Spleen (tissue), 11 donors: ENCODE measurements around the gene CNNM1. TPM values are rescaled to one million over a fixed set of nuclear protein-coding genes. Genes with fewer than 3 reads are reported as not detected.

Source experiments
- DNase-seq: peaks from one replicate; pipeline ENCODE4 v3.0.0-alpha.2; 2020
- H3K27ac ChIP-seq, 8 donors: fragments of 200-600 bp; sonication (generic) in 7 of 8; 1 replicate in 4 of 8; 2 replicates in 4 of 8; pipeline versions ENCODE4 v1.5.0 to v1.8.0; 2016 to 2021; ENCODE audit warnings: inconsistent platforms in 4 of 8, mild to moderate bottlenecking in 4 of 8, moderate library complexity in 1 of 8
- H3K27me3 ChIP-seq, 7 donors: fragments of 200-600 bp; sonication (generic) in 6 of 7; replicated peaks in 1 of 7; 1 replicate in 4 of 7; 2 replicates in 3 of 7; pipeline versions ENCODE4 v1.5.0 to v1.8.0; 2016 to 2021; ENCODE audit warnings: inconsistent platforms in 3 of 7, mild to moderate bottlenecking in 1 of 7
- H3K36me3 ChIP-seq, 6 donors: fragments of 200-600 bp; sonication (generic) in 5 of 6; 1 replicate in 4 of 6; 2 replicates in 2 of 6; pipeline versions ENCODE4 v1.5.0 to v1.8.0; 2016 to 2021; ENCODE audit warnings: inconsistent platforms in 2 of 6
- H3K4me1 ChIP-seq, 6 donors: fragments of 200-600 bp; sonication (generic) in 5 of 6; 1 replicate in 3 of 6; 2 replicates in 3 of 6; pipeline versions ENCODE4 v1.5.0 to v1.8.0; 2016 to 2021; ENCODE audit warnings: inconsistent platforms in 3 of 6
- H3K4me3 ChIP-seq, 8 donors: fragments of 200-600 bp; sonication (generic) in 7 of 8; 1 replicate in 4 of 8; 2 replicates in 4 of 8; pipeline versions ENCODE4 v1.5.0 to v1.8.0; 2016 to 2021; ENCODE audit warnings: inconsistent platforms in 4 of 8, mild to moderate bottlenecking in 4 of 8, moderate library complexity in 2 of 8
- H3K9me3 ChIP-seq, 8 donors: fragments of 200-600 bp; sonication (generic) in 7 of 8; 1 replicate in 4 of 8; 2 replicates in 4 of 8; pipeline versions ENCODE4 v1.5.0 to v1.8.0; 2016 to 2021; ENCODE audit warnings: inconsistent platforms in 4 of 8
- POLR2A ChIP-seq, 3 donors: fragments of 450-650 bp; IDR thresholded peaks; one replicate each; pipeline ENCODE4 v1.5.1; 2017; ENCODE audit warnings: antibody characterized with exemption in 3 of 3, mild to moderate bottlenecking in 1 of 3
- POLR2AphosphoS5 ChIP-seq, 3 donors: sonication (generic); formaldehyde crosslinking; IDR thresholded peaks; one replicate each; pipeline ENCODE4 v1.5.1; 2017; ENCODE audit warnings: antibody characterized with exemption in 3 of 3
- WGBS, 5 donors: extraction: QIAGEN DNeasy Blood & Tissue Kit in 3 of 5; methylation state at CpG; one replicate each; pipeline versions ENCODE4 v1.1.5 to v1.1.7; 2013 to 2018; 5-methylcytosine and 5-hydroxymethylcytosine counted together
- intact Hi-C: fragments of 100-400 bp; cut with DNase I; formaldehyde crosslinking; loops from one replicate; pipeline ENCODE4 v1.15.0; 2023; ENCODE audit warnings: low total_unique reads
- polyA plus RNA-seq, 3 donors: library from polyadenylated mRNA; stranded (reverse); fragments of 200-250 nt; gene quantifications; one replicate each; pipeline ENCODE4 v1.2.1, GENCODE V29; 2013
- total RNA-seq, 7 donors: library from RNA; depleted of rRNA in 3 of 7; stranded (reverse); fragments of >200 nt in 3 of 7; fragmentation: NEBNext Ultra II Directional in 4 of 7; extraction: Animal tissue kit (Norgen Biotek cat#: 25700) in 4 of 7; gene quantifications; one replicate each; pipeline versions ENCODE4 v1.1.0 to v1.2.1, GENCODE V29; 2016 to 2021
- TF ChIP-seq, protein P1 (sequence below), 11 experiments: fragments of 200-600 bp in 7 of 11; fragments of 450-650 bp in 4 of 11; sonication (generic) in 4 of 11; IDR thresholded peaks in 8 of 11; conservative IDR thresholded peaks in 3 of 11; 1 replicate in 7 of 11; 2 replicates in 4 of 11; pipeline versions ENCODE4 v1.4.0 to v1.8.0; 2016 to 2021; ENCODE audit warnings: antibody characterized with exemption in 11 of 11, inconsistent platforms in 4 of 11, mild to moderate bottlenecking in 1 of 11
- donor health status: healthy with polysubstance abuse.
- donor health status: DM: no; HTN: no; CAD: no; lungs with moderate emphysema.
- donor health status: DM: no; HTN: no; CAD: no.
- donor health status: Bipolar disorder and iron deficiency.
- donor health status: healthy.
- donor health status: DM: no; HTN: no; CAD: no.
- donor health status: DM: yes; HTN: yes; CAD: no.

Gene CNNM1
- total and polyA plus RNA-seq, 10 donors = 0.05 to 0.43 (median 0.16) TPM; not detected in 1

DNA sequence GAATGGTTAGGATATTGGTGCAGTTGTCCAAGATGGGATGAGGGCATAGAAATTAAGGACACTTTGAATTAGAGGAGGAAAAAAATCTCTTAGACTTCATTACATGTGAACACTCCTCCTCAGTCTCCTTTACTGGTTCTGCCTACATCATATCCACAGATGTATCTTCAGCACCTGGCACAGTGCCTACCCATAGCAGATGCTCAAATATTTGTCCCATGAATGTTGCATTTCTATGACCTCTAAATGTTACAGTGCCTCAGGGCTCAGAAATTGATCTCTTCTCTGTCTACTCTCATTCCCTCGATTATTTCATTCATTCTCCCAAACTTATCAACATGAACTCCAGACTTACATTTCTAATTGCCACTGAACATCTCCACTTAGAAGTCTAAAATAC, 17.1 kb downstream of the CNNM1 start:
- DNase-seq = no peak
- TF ChIP-seq POLR2A (IDR thresholded peaks at IDR 0.05) = no peak
- TF ChIP-seq, protein P1, sequence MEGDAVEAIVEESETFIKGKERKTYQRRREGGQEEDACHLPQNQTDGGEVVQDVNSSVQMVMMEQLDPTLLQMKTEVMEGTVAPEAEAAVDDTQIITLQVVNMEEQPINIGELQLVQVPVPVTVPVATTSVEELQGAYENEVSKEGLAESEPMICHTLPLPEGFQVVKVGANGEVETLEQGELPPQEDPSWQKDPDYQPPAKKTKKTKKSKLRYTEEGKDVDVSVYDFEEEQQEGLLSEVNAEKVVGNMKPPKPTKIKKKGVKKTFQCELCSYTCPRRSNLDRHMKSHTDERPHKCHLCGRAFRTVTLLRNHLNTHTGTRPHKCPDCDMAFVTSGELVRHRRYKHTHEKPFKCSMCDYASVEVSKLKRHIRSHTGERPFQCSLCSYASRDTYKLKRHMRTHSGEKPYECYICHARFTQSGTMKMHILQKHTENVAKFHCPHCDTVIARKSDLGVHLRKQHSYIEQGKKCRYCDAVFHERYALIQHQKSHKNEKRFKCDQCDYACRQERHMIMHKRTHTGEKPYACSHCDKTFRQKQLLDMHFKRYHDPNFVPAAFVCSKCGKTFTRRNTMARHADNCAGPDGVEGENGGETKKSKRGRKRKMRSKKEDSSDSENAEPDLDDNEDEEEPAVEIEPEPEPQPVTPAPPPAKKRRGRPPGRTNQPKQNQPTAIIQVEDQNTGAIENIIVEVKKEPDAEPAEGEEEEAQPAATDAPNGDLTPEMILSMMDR (IDR thresholded peaks at IDR 0.05 in 8 of 11, conservative IDR thresholded peaks at IDR 0.05 in 3 of 11) = no peak
- no peak for TF ChIP-seq POLR2AphosphoS5 (IDR thresholded peaks at IDR 0.05)
- H3K27ac ChIP-seq = no peak overlapping the region
- no peaks in the 10 kb centered on the region for H3K36me3 ChIP-seq
- WGBS, 5 donors = 79 to 97% (median 90%) methylated on average over 1 of the region's 1 CpG
- H3K4me3 ChIP-seq = no peak overlapping the region
- H3K27me3 ChIP-seq = peaks cover 0 to 16% (median 0%) of the 10 kb centered on the region in 7 donors
- H3K4me1 ChIP-seq = no peaks in the 10 kb centered on the region
- H3K9me3 ChIP-seq = no peaks in the 10 kb centered on the region
- intact Hi-C loops = no loop called here

DNA sequence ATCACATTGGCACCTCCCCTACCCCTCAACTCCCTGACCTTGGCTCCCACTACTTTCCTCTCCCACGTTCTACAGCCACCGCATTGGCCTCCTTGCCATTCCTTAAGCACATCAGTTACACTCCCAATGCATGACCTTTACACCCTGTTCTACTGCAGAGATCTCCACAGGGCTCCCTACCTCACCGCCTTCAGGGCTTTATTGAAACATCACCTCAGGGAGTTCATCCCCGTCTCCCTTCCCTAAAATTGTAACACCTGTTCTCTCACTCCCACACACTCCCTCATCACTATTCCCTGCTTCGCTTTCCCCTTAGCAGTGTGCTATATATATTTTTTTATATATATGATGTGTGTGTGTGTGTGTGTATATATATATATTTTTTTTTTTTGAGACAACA, 18.5 kb downstream of the CNNM1 start:
- peaks cover 0 to 16% (median 0%) of the 10 kb centered on the region in 7 donors for H3K27me3 ChIP-seq
- no peaks in the 10 kb centered on the region for H3K4me1 ChIP-seq
- intact Hi-C loops = no loop called here
- no peak for DNase-seq
- no peak overlapping the region for H3K4me3 ChIP-seq
- no peak overlapping the region for H3K27ac ChIP-seq
- no peaks in the 10 kb centered on the region for H3K36me3 ChIP-seq
- TF ChIP-seq POLR2A (IDR thresholded peaks at IDR 0.05) (no peak), POLR2AphosphoS5 (IDR thresholded peaks at IDR 0.05) (no peak)
- TF ChIP-seq, protein P1 (IDR thresholded peaks at IDR 0.05 in 8 of 11, conservative IDR thresholded peaks at IDR 0.05 in 3 of 11) = no peak
- H3K9me3 ChIP-seq = no peaks in the 10 kb centered on the region
- WGBS, 5 donors = 77 to 88% (median 84%) methylated on average over 5 of the region's 5 CpGs

DNA sequence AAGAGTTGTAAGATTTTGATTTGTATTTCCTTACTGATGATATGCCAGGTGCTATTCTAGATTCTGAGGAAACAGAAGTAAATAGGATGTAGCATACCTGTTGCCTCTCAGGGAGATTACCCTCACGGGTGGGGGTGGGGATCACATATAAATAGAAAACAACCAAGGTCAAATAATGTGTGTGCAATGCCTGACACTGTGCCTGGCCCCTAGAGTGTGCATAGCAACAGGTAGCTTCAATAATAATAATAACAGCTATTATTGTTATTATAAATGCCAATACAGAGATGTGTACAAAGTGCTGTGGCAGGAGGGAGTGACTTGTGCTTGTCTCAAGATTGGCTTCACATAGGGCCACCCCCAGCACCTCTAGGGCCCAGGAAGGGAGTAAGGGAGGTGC, 24.0 kb downstream of the CNNM1 start:
- WGBS, 5 donors = 75 to 97% (median 85%) methylated on average over 1 of the region's 1 CpG
- Histone ChIP-seq H3K4me1 (no peaks in the 10 kb centered on the region), H3K27ac (no peak overlapping the region), H3K9me3 (no peaks in the 10 kb centered on the region), H3K27me3 (peaks cover 0 to 10% (median 0%) of the 10 kb centered on the region in 7 donors), H3K36me3 (no peaks in the 10 kb centered on the region), H3K4me3 (no peak overlapping the region)
- no peak for DNase-seq
- intact Hi-C loops = no loop called here
- no peak for TF ChIP-seq POLR2AphosphoS5 (IDR thresholded peaks at IDR 0.05)

DNA sequence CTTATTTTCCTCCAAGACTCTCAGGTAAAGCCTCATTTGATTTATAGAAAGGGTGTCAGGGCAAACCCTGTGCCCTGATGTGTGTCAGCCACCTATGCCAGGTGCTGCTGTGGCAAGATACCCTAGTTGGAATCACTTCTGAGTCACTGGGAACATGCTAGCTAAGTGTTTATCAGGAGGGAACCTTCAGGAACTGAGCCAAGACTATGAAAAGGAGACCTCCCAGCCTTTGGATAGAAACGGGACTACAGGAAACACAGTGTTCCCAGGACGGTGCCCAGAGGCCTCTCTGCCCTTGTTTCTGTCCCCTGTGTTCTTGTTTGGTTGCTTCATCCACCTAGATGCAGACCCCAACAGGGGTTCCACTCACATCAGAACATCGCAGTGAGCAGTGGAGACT, 28.5 kb downstream of the CNNM1 start:
- peaks cover 0 to 10% (median 0%) of the 10 kb centered on the region in 7 donors for H3K27me3 ChIP-seq
- H3K9me3 ChIP-seq = no peaks in the 10 kb centered on the region
- H3K4me3 ChIP-seq = no peak overlapping the region
- intact Hi-C loops = no loop called here
- 54 to 71% (median 63%) methylated on average over 3 of the region's 3 CpGs for WGBS, 5 donors
- DNase-seq = no peak
- TF ChIP-seq, protein P1 (IDR thresholded peaks at IDR 0.05 in 8 of 11, conservative IDR thresholded peaks at IDR 0.05 in 3 of 11) = no peak
- TF ChIP-seq POLR2A (IDR thresholded peaks at IDR 0.05) (no peak), POLR2AphosphoS5 (IDR thresholded peaks at IDR 0.05) (no peak)
- no peaks in the 10 kb centered on the region for H3K4me1 ChIP-seq
- no peak overlapping the region for H3K27ac ChIP-seq
- no peaks in the 10 kb centered on the region for H3K36me3 ChIP-seq

DNA sequence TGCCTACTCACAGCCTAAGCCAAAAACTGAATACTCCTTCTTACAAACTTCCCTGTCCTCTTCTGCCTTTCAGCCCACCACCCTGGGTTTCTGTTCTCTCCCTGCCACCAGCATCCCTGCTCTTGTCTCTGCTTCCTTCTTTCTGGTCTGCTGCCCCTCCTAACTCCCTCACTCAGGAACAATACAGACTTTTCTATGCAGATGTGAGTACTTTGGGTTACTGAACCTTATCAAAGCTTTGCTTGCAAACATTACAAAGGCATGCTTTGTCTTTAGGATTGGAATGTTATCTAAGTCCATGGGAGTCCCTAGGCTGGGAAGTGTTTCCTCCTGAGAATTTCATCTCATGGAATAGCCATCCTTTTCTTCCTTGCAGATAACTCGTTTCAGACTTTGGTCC, 28.9 kb downstream of the CNNM1 start:
- Histone ChIP-seq H3K4me1 (no peaks in the 10 kb centered on the region), H3K27me3 (peaks cover 0 to 8% (median 0%) of the 10 kb centered on the region in 7 donors), H3K36me3 (no peaks in the 10 kb centered on the region), H3K9me3 (no peaks in the 10 kb centered on the region), H3K27ac (no peak overlapping the region), H3K4me3 (no peak overlapping the region)
- no peak for TF ChIP-seq POLR2AphosphoS5 (IDR thresholded peaks at IDR 0.05)
- no peak for TF ChIP-seq POLR2A (IDR thresholded peaks at IDR 0.05)
- TF ChIP-seq, protein P1 (IDR thresholded peaks at IDR 0.05 in 8 of 11, conservative IDR thresholded peaks at IDR 0.05 in 3 of 11) = no peak
- WGBS, 5 donors = 57 to 83% (median 67%) methylated on average over 1 of the region's 1 CpG
- DNase-seq = no peak
- intact Hi-C loops = no loop called here
